GM12864 (cell line): ENCODE results near the gene ZNF20.

Experiments used
- DNase-seq: peaks from one replicate; pipeline ENCODE4 v3.0.0-alpha.2; 2011; ENCODE audit warnings: low read depth
- H3K4me3 ChIP-seq: 2 replicates; pipeline ENCODE4 v1.5.1; 2011; ENCODE audit warnings: mild to moderate bottlenecking, low read depth, low read length, control low read depth
- CTCF ChIP-seq: IDR thresholded peaks from 2 replicates; pipeline ENCODE4 v1.5.1; 2011; ENCODE audit warnings: low read depth, mild to moderate bottlenecking, moderate library complexity, low read length, control low read depth, inconsistent platforms; ENCODE audit errors: missing control alignments

Gene ZNF20

GRCh38 chr19:12162513-12162881, 22.3 kb upstream of the ZNF20 start:
- TF ChIP-seq CTCF, result no peak
- peak overlapping the region; percentile 73 for H3K4me3 ChIP-seq
- no peak for DNase-seq

GRCh38 chr19:12159773-12160414, 19.7 kb upstream of the ZNF20 start:
- TF ChIP-seq CTCF, result no peak
- no peak overlapping the region for H3K4me3 ChIP-seq
- DNase-seq, result no peak

- peak; percentile 70 for DNase-seq
Observed at GRCh38 chr19:12156223-12157058, 16.3 kb upstream of the ZNF20 start, which contains the start of gene ZNF625. Gene ZNF625 (minus strand): TSS chr19:12156734. CDS start chr19:12156558, 176 bp downstream.

GRCh38 chr19:12155324-12155860, 15.2 kb upstream of the ZNF20 start:
- no peak for DNase-seq
- no peak for TF ChIP-seq CTCF
- H3K4me3 ChIP-seq, result peak overlapping the region; percentile 79

More at GRCh38 chr19:12156223-12157058, 16.3 kb upstream of the ZNF20 start, which contains the start of gene ZNF625:
- no peak for TF ChIP-seq CTCF
- H3K4me3 ChIP-seq, result peak within 1 kb of the TSS; percentile 79

GRCh38 chr19:12145348-12145747, 5.2 kb upstream of the ZNF20 start:
- DNase-seq, result no peak
- TF ChIP-seq CTCF, result no peak
- H3K4me3 ChIP-seq, result no peak overlapping the region

- TF ChIP-seq CTCF, result no peak
- DNase-seq, result no peak
- H3K4me3 ChIP-seq, result no peak overlapping the region
Observed at GRCh38 chr19:12141405-12141736, 1.2 kb upstream of the ZNF20 start.
